A673 (cell line): Measurements from ENCODE around the gene LRP1-AS. TPM values are rescaled to one million over a fixed set of nuclear protein-coding genes. Genes with fewer than 3 reads are reported as not detected.

Experiments used
- BruUV-seq: library from RNA; stranded (reverse); fragments of 400-500 nt; replicated peaks from 2 replicates; lab custom pipeline; 2021; lab: Mats Ljungman, UMichigan
- CTCF ChIA-PET: fragments of 300-600 bp; sonication (Branson Sonifier 250); formaldehyde crosslinking; loops from one replicate; lab custom pipeline; 2022; ENCODE audit warnings: antibody characterized with exemption; lab: Charles Lee
- POLR2A ChIA-PET: fragments of 300-600 bp; sonication (Branson Sonifier 250); formaldehyde crosslinking; loops from one replicate; lab custom pipeline; 2022; ENCODE audit warnings: antibody characterized with exemption; ENCODE audit not compliant: low non-redundant PET; lab: Charles Lee
- DNase-seq: peaks from one replicate; pipeline ENCODE4 v3.0.0-alpha.2; 2015; ENCODE audit warnings: low spot score
- H3K27ac ChIP-seq: fragments of 200-600 bp; sonication (generic); 2 replicates; pipeline ENCODE4 v1.5.1; 2016; ENCODE audit warnings: mixed run types, low read depth, mild to moderate bottlenecking, mixed read lengths, antibody characterized with exemption, low read length; ENCODE audit not compliant: poor library complexity, severe bottlenecking
- H3K27me3 ChIP-seq: fragments of 200-600 bp; sonication (generic); replicated peaks from 2 replicates; pipeline ENCODE4 v1.6.1; 2017; ENCODE audit warnings: mixed run types, low read depth, mild to moderate bottlenecking, mixed read lengths, antibody characterized with exemption, low read length; ENCODE audit not compliant: insufficient read depth, poor library complexity
- H3K36me3 ChIP-seq: fragments of 200-600 bp; sonication (generic); 2 replicates; pipeline ENCODE4 v1.6.1; 2016; ENCODE audit warnings: mixed run types, mild to moderate bottlenecking, mixed read lengths, antibody characterized with exemption, low read length; ENCODE audit not compliant: insufficient read depth, poor library complexity, severe bottlenecking
- H3K4me1 ChIP-seq: fragments of 200-600 bp; sonication (generic); 2 replicates; pipeline ENCODE4 v1.6.1; 2017; ENCODE audit warnings: mixed run types, mild to moderate bottlenecking, mixed read lengths, antibody characterized with exemption, low read length; ENCODE audit not compliant: insufficient read depth, poor library complexity, severe bottlenecking
- H3K4me3 ChIP-seq: fragments of 200-600 bp; sonication (generic); 2 replicates; pipeline ENCODE4 v1.5.1; 2016; ENCODE audit warnings: low read depth, mixed run types, mild to moderate bottlenecking, mixed read lengths, low read length; ENCODE audit not compliant: poor library complexity, severe bottlenecking
- H3K9me3 ChIP-seq: fragments of 200-600 bp; sonication (generic); 2 replicates; pipeline ENCODE4 v1.6.1; 2016; ENCODE audit warnings: mixed run types, low read depth, mild to moderate bottlenecking, mixed read lengths, antibody characterized with exemption, low read length; ENCODE audit not compliant: poor library complexity, severe bottlenecking
- CTCF ChIP-seq: fragments of 300-800, 200-600 bp; sonication (generic); conservative IDR thresholded peaks from 2 replicates; pipeline ENCODE4 v1.5.1; 2017; ENCODE audit warnings: low read depth, mild to moderate bottlenecking, antibody characterized with exemption, low read length, moderate library complexity, mixed read lengths
- EZH2 ChIP-seq: fragments of 200-600 bp; sonication (generic); IDR thresholded peaks from 2 replicates; pipeline ENCODE4 v1.6.1; 2017; ENCODE audit warnings: borderline replicate concordance, low read depth, mild to moderate bottlenecking, mixed read lengths, antibody characterized with exemption, low read length; ENCODE audit not compliant: poor library complexity, severe bottlenecking
- intact Hi-C: fragments of 100-400 bp; cut with micrococcal nuclease; formaldehyde crosslinking; loops from one replicate; pipeline ENCODE4 v1.10.0; 2022; ENCODE audit not compliant: unreplicated experiment
- total RNA-seq: library from RNA; stranded (reverse); gene quantifications from 2 replicates; pipeline ENCODE4 v1.2.3, GENCODE V29; 2021

LRP1-AS gene
- total RNA-seq, 1 experiment from 2014 or later, result not detected

- no peaks in the 10 kb centered on the region for H3K4me1 ChIP-seq
- no peaks in the 10 kb centered on the region for H3K36me3 ChIP-seq
- no peak for TF ChIP-seq CTCF
- TF ChIP-seq EZH2, result no peak
- DNase-seq, result no peak
- no peaks in the 10 kb centered on the region for H3K9me3 ChIP-seq
- intact Hi-C loops, result no loop called here
- no peaks in the 10 kb centered on the region for H3K27me3 ChIP-seq
- no TSS peak for BruUV-seq
- H3K4me3 ChIP-seq, result no peak overlapping the region
- no peak overlapping the region for H3K27ac ChIP-seq
- ChIA-PET POLR2A (no interaction called here), CTCF (no interaction called here)
These were observed 15.2 kb upstream of the LRP1-AS start for GRCh38 chr12:57162553-57163125.

GRCh38 chr12:57161491-57161890, 14.1 kb upstream of the LRP1-AS start:
- BruUV-seq, result no TSS peak
- intact Hi-C loops, result no loop called here
- Histone ChIP-seq H3K36me3 (no peaks in the 10 kb centered on the region), H3K4me1 (no peaks in the 10 kb centered on the region), H3K9me3 (no peaks in the 10 kb centered on the region), H3K27me3 (no peaks in the 10 kb centered on the region), H3K27ac (no peak overlapping the region), H3K4me3 (no peak overlapping the region)
- ChIA-PET CTCF (no interaction called here), POLR2A (no interaction called here)
- DNase-seq, result no peak
- no peak for TF ChIP-seq EZH2
- TF ChIP-seq CTCF, result no peak

GRCh38 chr12:57160741-57161140, 13.3 kb upstream of the LRP1-AS start:
- intact Hi-C loops, result no loop called here
- ChIA-PET CTCF (interaction anchor here (0.6 kb wide), 1 partner anchor 29 kb away, joined by 3 read pairs; no protein-coding TSS in a partner anchor), POLR2A (no interaction called here)
- Histone ChIP-seq H3K27ac (no peak overlapping the region), H3K4me1 (no peaks in the 10 kb centered on the region), H3K27me3 (no peaks in the 10 kb centered on the region), H3K36me3 (no peaks in the 10 kb centered on the region), H3K9me3 (no peaks in the 10 kb centered on the region), H3K4me3 (no peak overlapping the region)
- no TSS peak for BruUV-seq
- no peak for TF ChIP-seq CTCF
- TF ChIP-seq EZH2, result no peak
- DNase-seq, result no peak
